GM12878 (cell line): Measurements from ENCODE around the gene CACNA1B. TPM values are rescaled to one million over a fixed set of nuclear protein-coding genes. Genes with fewer than 3 reads are reported as not detected.

ENCODE experiments used
- ATAC-seq: fragments of 200-7000 bp; cut with Tn5 transposase; 3 replicates; pipeline ENCODE4 v1.9.1; 2020; ENCODE audit warnings: mild to moderate bottlenecking, moderate library complexity
- BruUV-seq: library from RNA; stranded (reverse); fragments of 400-500 nt; replicated peaks from 2 replicates; lab custom pipeline; 2021; lab: Mats Ljungman, UMichigan
- CTCF ChIA-PET: fragments of 300-600 bp; sonication (Branson Sonifier 250); formaldehyde crosslinking; extraction: SDS; loops from one replicate; lab custom pipeline; 2021; ENCODE audit warnings: inconsistent platforms; lab: Yijun Ruan, JAX
- POLR2A ChIA-PET: fragments of 350-600 bp; formaldehyde crosslinking; extraction: SDS; loops from one replicate; lab custom pipeline; 2021; ENCODE audit warnings: inconsistent platforms; lab: Charles Lee
- RAD21 ChIA-PET: fragments of 300-600 bp; sonication (Branson Sonifier 250); formaldehyde crosslinking; loops from one replicate; lab custom pipeline; 2023; ENCODE audit warnings: antibody characterized with exemption; ENCODE audit not compliant: unreplicated experiment; lab: Charles Lee
- SMC1A ChIA-PET: fragments of 300-600 bp; sonication (Branson Sonifier 250); formaldehyde crosslinking; loops from one replicate; lab custom pipeline; 2023; ENCODE audit not compliant: unreplicated experiment, uncharacterized antibody; lab: Charles Lee
- DNase-seq: peaks from one replicate; pipeline ENCODE4 v3.0.0-alpha.2; 2011; ENCODE audit warnings: low read depth, low spot score
- FAIRE-seq: peaks from 3 replicates; lab custom pipeline; 2011; peaks lifted over from hg19 to GRCh38; lab: Jason Lieb, UNC
- H2AFZ ChIP-seq: 2 replicates; pipeline ENCODE4 v1.6.0; 2011; ENCODE audit warnings: low read depth, low read length, control low read depth; ENCODE audit not compliant: control insufficient read depth
- H3K27ac ChIP-seq: 2 replicates; pipeline ENCODE4 v1.5.1; 2011; ENCODE audit warnings: control low read depth; ENCODE audit not compliant: control insufficient read depth, insufficient read depth
- H3K27me3 ChIP-seq, 2 experiments: replicated peaks in 1 of 2; 2 replicates each; pipeline versions ENCODE4 v1.6.0 to v1.6.1; 2011; ENCODE audit warnings: low read length in 1 of 2; ENCODE audit not compliant: control insufficient read depth in 2 of 2, insufficient read depth in 2 of 2
- H3K36me3 ChIP-seq, 2 experiments: 2 replicates each; pipeline ENCODE4 v1.5.1; 2011; ENCODE audit warnings: low read length in 1 of 2; ENCODE audit not compliant: control insufficient read depth in 2 of 2, insufficient read depth in 2 of 2
- H3K4me1 ChIP-seq: 2 replicates; pipeline ENCODE4 v1.6.1; 2011; ENCODE audit warnings: mild to moderate bottlenecking, low read length, moderate library complexity, mixed read lengths; ENCODE audit not compliant: control insufficient read depth, insufficient read depth
- H3K4me2 ChIP-seq: 2 replicates; pipeline ENCODE4 v1.6.0; 2011; ENCODE audit warnings: control low read depth; ENCODE audit not compliant: control insufficient read depth, insufficient read depth
- H3K4me3 ChIP-seq: fragments of 200-600 bp; sonication (generic); 2 replicates; pipeline ENCODE4 v1.5.1; 2016
- H3K79me2 ChIP-seq: 2 replicates; pipeline ENCODE4 v1.6.0; 2011; ENCODE audit warnings: low read length; ENCODE audit not compliant: control insufficient read depth, insufficient read depth
- H3K9ac ChIP-seq: 2 replicates; pipeline ENCODE4 v1.8.0; 2011; ENCODE audit warnings: low read length, control low read depth, mixed read lengths; ENCODE audit not compliant: control insufficient read depth, insufficient read depth
- H3K9me3 ChIP-seq: replicated peaks from 3 replicates; pipeline ENCODE4 v1.5.1; 2011; ENCODE audit warnings: mild to moderate bottlenecking, low read length; ENCODE audit not compliant: control insufficient read depth, insufficient read depth
- H4K20me1 ChIP-seq: 2 replicates; pipeline ENCODE4 v1.6.0; 2011; ENCODE audit not compliant: control insufficient read depth, insufficient read depth
- CHD2 ChIP-seq: IDR thresholded peaks from 2 replicates; pipeline ENCODE4 v1.6.1; 2011; ENCODE audit warnings: low read depth, low read length, improper control_type of control experiment, borderline replicate concordance
- NR2F1 ChIP-seq: fragments of 450-650 bp; conservative IDR thresholded peaks from 2 replicates; pipeline ENCODE4 v1.6.1; 2017; ENCODE audit warnings: mild to moderate bottlenecking
- PAX8 ChIP-seq: fragments of 450-650 bp; IDR thresholded peaks from 2 replicates; pipeline ENCODE4 v1.6.1; 2017; ENCODE audit warnings: mild to moderate bottlenecking, moderate library complexity
- SKIL ChIP-seq: fragments of 450-650 bp; IDR thresholded peaks from 2 replicates; pipeline ENCODE4 v1.6.1; 2017; ENCODE audit warnings: mild to moderate bottlenecking, low read depth, inconsistent platforms; ENCODE audit not compliant: poor library complexity, severe bottlenecking
- TAF1 ChIP-seq: IDR thresholded peaks from 2 replicates; pipeline ENCODE4 v1.6.1; 2011; ENCODE audit warnings: mild to moderate bottlenecking, low read depth, low read length, borderline replicate concordance
- YY1 ChIP-seq: IDR thresholded peaks from 2 replicates; pipeline ENCODE4 v1.6.1; 2011; ENCODE audit warnings: low read depth, mild to moderate bottlenecking, low read length
- ZBTB11 ChIP-seq: fragments of 450-650 bp; formaldehyde crosslinking; IDR thresholded peaks from 2 replicates; pipeline ENCODE4 v1.5.0; 2022; ENCODE audit warnings: mild to moderate bottlenecking, missing genetic modification characterization
- ZNF217 ChIP-seq: fragments of 450-650 bp; IDR thresholded peaks from 2 replicates; pipeline ENCODE4 v1.6.1; 2017; ENCODE audit warnings: antibody characterized with exemption, mild to moderate bottlenecking
- WGBS: methylation state at CpG from one replicate; pipeline ENCODE4 v1.1.6; 2016; ENCODE audit warnings: low lambda C conversion rate; ENCODE audit not compliant: insufficient replicate concordance, insufficient coverage; ENCODE audit errors: missing lambda C conversion rate; 5-methylcytosine and 5-hydroxymethylcytosine counted together
- in situ Hi-C: fragments of 300-500 bp; cut with MboI; formaldehyde crosslinking; loops from 9 replicates; pipeline ENCODE4 v1.14.3; 2018; ENCODE audit warnings: mixed read lengths
- intact Hi-C: fragments of 100-400 bp; cut with micrococcal nuclease; formaldehyde crosslinking; loops from one replicate; pipeline ENCODE4 v1.14.2; 2022; ENCODE audit not compliant: unreplicated experiment
- polyA plus RNA-seq, 11 experiments: library from polyadenylated mRNA; depleted of rRNA in 4 of 11; unstranded in 6 of 11; stranded (reverse) in 5 of 11; fragments of >200 nt; fragmentation: Nextera tagmentation in 4 of 11; fragmentation: Illumina TruSeq in 1 of 11; extraction: Ambion mirVana in 4 of 11; extraction: Trizol in 1 of 11; gene quantifications; 1 replicate in 1 of 11; 2 replicates in 10 of 11; pipeline versions ENCODE4 v1.2.1 to v1.2.3, GENCODE V29; 2011 to 2016; ENCODE audit warnings: inconsistent platforms in 2 of 11, missing spikeins in 2 of 11, low read depth in 1 of 11
- total RNA-seq, 4 experiments: library from RNA; depleted of rRNA in 3 of 4; stranded (reverse); fragments of >200 nt in 3 of 4; fragmentation: Illumina TruSeq in 1 of 4; extraction: Trizol in 1 of 4; gene quantifications; 2 replicates each; pipeline versions ENCODE4 v1.2.1 to v1.2.3, GENCODE V29; 2013 to 2021

The CACNA1B gene
- total and polyA plus RNA-seq, 10 of the 15 experiments (the other 5 are each of a cell fraction or from before 2014, with no cell fraction given) = 0.01 to 0.03 (median 0.01) TPM; not detected in 7

GRCh38 chr9:138122201-138122600 is 244.6 kb downstream of the CACNA1B start:
- SMC1A ChIA-PET = no interaction called here
- WGBS = 37% methylated on average over 17 of the region's 17 CpGs
- Histone ChIP-seq H4K20me1 (no peaks in the 10 kb centered on the region), H3K9ac (no peak overlapping the region), H3K4me1 (no peaks in the 10 kb centered on the region), H3K4me2 (no peak overlapping the region), H3K79me2 (no peaks in the 10 kb centered on the region), H3K27ac (no peak overlapping the region), H3K9me3 (no peaks in the 10 kb centered on the region), H3K36me3 (no peaks in the 10 kb centered on the region), H3K4me3 (no peak overlapping the region), H3K27me3 (no peaks in the 10 kb centered on the region; a peak in 1 of 4 replicates), H2AFZ (no peak overlapping the region)
- TF ChIP-seq ZNF217 (no peak), NR2F1 (no peak), YY1 (no peak)
- RAD21 ChIA-PET = no interaction called here
- ATAC-seq (no peak), FAIRE-seq (no peak), DNase-seq (no peak)
- CTCF ChIA-PET = no interaction called here
- BruUV-seq = no TSS peak
- intact Hi-C loops (no loop called here), in situ Hi-C loops (no loop called here)
- POLR2A ChIA-PET = no interaction called here

- no peak overlapping the region for H3K4me2 ChIP-seq
- no peak for DNase-seq
- H3K4me1 ChIP-seq = no peaks in the 10 kb centered on the region
- H3K9me3 ChIP-seq = no peaks in the 10 kb centered on the region
- ChIA-PET POLR2A (no interaction called here), SMC1A (no interaction called here), RAD21 (no interaction called here), CTCF (no interaction called here)
- H3K36me3 ChIP-seq = no peaks in the 10 kb centered on the region
- H2AFZ ChIP-seq = no peak overlapping the region
- H3K4me3 ChIP-seq = no peak overlapping the region
- no peak for FAIRE-seq
- H3K27ac ChIP-seq = no peak overlapping the region
- H3K27me3 ChIP-seq = no peaks in the 10 kb centered on the region; a peak in 1 of 4 replicates
- no peaks in the 10 kb centered on the region for H3K79me2 ChIP-seq
- no TSS peak for BruUV-seq
- in situ Hi-C loops = no loop called here
- WGBS = 30% methylated on average over 13 of the region's 13 CpGs
- TF ChIP-seq SKIL (no peak), ZBTB11 (CRISPR knock-in tag) (no peak), CHD2 (no peak), TAF1 (no peak), PAX8 (no peak)
- intact Hi-C loops = no loop called here
- H4K20me1 ChIP-seq = no peaks in the 10 kb centered on the region
- no peak overlapping the region for H3K9ac ChIP-seq
- no peak for ATAC-seq
These were observed 245.1 kb downstream of the CACNA1B start for GRCh38 chr9:138122676-138123075.
